ENCODE results near the gene BDNF. TPM values are rescaled to one million over a fixed set of nuclear protein-coding genes. Genes with fewer than 3 reads are reported as not detected.

The BDNF gene
- total RNA-seq, 1 experiment from 2014 or later: 5.4 TPM

DNA sequence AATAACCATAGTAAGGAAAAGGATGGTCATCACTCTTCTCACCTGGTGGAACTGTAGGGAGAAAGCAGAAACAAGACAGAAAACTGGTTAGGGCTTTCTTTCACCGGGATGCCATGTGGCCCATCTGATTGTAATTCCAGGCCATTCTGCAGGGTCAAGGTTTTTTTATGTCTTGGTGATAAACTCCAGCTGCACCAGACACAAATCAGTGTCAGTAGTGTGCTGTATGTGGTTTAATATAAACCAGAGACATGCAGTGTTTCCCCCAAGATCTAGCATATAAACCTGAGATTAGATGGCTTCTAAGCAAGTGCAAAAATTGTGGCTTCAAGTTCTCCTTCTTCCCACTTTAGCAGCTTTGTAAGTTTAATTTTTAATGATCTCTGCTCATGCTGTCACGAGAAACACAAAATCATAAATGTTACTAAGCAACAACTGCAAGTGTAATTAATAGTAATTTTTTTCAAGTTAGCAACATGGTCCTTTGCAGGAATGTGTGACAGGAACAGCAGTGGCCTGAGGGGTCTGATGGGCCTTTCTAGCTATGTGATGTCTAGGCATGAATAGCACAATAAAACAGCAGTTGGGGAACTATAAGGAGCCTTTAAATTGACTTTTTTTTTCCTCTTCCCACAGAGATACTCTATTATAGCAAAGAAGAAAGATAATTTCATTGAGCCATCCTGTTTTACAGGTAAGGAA, 41.6 kb downstream of the BDNF start:
- no peak overlapping the region for H3K4me2 ChIP-seq
- no peak overlapping the region for H3K27ac ChIP-seq
- TF ChIP-seq, protein P1, sequence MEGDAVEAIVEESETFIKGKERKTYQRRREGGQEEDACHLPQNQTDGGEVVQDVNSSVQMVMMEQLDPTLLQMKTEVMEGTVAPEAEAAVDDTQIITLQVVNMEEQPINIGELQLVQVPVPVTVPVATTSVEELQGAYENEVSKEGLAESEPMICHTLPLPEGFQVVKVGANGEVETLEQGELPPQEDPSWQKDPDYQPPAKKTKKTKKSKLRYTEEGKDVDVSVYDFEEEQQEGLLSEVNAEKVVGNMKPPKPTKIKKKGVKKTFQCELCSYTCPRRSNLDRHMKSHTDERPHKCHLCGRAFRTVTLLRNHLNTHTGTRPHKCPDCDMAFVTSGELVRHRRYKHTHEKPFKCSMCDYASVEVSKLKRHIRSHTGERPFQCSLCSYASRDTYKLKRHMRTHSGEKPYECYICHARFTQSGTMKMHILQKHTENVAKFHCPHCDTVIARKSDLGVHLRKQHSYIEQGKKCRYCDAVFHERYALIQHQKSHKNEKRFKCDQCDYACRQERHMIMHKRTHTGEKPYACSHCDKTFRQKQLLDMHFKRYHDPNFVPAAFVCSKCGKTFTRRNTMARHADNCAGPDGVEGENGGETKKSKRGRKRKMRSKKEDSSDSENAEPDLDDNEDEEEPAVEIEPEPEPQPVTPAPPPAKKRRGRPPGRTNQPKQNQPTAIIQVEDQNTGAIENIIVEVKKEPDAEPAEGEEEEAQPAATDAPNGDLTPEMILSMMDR (conservative IDR thresholded peaks at IDR 0.05): no peak
- TF ChIP-seq EZH2 (IDR thresholded peaks at IDR 0.05; ENCODE audit: low read depth): no peak
- H3K4me3 ChIP-seq: no peak overlapping the region
- no peaks in the 10 kb centered on the region for H4K20me1 ChIP-seq (ENCODE audit: insufficient read depth)
- ChIA-PET POLR2A (ENCODE audit: unreplicated experiment) (no interaction called here), CTCF (no interaction called here)
- DNase-seq: no peak
- no peaks in the 10 kb centered on the region for H3K79me2 ChIP-seq (ENCODE audit: low read depth)
- no peak overlapping the region for H2AFZ ChIP-seq
- no peaks in the 10 kb centered on the region for H3K36me3 ChIP-seq (ENCODE audit: low read depth)
- H3K9me3 ChIP-seq (ENCODE audit: insufficient read depth, low read depth): no peaks in the 10 kb centered on the region
- H3K9me2 ChIP-seq (ENCODE audit: insufficient read depth): no peaks in the 10 kb centered on the region
- no peaks in the 10 kb centered on the region for H3F3A ChIP-seq (ENCODE audit: insufficient read depth, low read depth)
- H3K4me1 ChIP-seq (replicated peaks; ENCODE audit: insufficient read depth): no peaks in the 10 kb centered on the region
- intact Hi-C loops (cut with micrococcal nuclease; ENCODE audit: unreplicated experiment): no loop called here
- BruUV-seq (replicated peaks): no TSS peak
- no peaks in the 10 kb centered on the region for H3K27me3 ChIP-seq (ENCODE audit: insufficient read depth, low read depth)

DNA sequence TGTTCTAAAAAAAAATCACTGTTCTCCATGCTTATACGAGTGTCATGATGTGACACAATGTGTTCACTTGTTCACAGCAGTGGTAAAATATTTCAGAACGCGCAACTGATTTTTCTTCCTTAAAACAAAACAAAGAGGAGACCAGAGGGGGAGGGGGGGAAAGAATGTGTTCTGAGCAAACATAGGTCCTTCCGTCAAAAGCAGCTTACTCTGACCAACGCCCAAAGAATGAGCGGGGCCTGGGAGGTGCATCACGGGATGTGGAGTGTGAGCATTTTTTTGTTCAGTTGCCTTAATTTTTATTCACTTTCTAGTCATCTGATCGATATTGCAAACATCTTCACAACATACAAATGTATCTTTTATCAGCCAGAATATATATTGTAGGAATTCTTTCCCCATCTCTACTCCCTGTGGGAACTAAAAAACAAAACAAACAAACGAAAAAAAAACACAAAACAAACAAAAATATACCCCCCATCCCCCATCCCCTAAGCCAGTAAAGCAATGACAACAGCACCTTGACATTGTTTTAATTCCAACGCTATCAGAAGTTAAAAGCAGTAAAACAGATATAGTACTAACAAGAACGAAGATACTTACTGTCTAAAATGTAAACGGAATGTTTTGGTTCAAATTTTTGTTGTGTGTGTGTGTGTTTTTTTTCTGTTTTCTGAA, 43.3 kb downstream of the BDNF start:
- no peak for TF ChIP-seq EZH2 (IDR thresholded peaks at IDR 0.05; ENCODE audit: low read depth)
- TF ChIP-seq, protein P1 (conservative IDR thresholded peaks at IDR 0.05): no peak
- Histone ChIP-seq H3K4me3 (no peak overlapping the region), H3F3A (ENCODE audit: insufficient read depth, low read depth) (no peaks in the 10 kb centered on the region), H3K4me1 (replicated peaks; ENCODE audit: insufficient read depth) (no peaks in the 10 kb centered on the region), H3K27ac (no peak overlapping the region), H3K4me2 (no peak overlapping the region), H3K9me3 (ENCODE audit: insufficient read depth, low read depth) (no peaks in the 10 kb centered on the region), H3K27me3 (ENCODE audit: insufficient read depth, low read depth) (no peaks in the 10 kb centered on the region), H3K36me3 (ENCODE audit: low read depth) (no peaks in the 10 kb centered on the region), H3K79me2 (ENCODE audit: low read depth) (no peaks in the 10 kb centered on the region), H3K9me2 (ENCODE audit: insufficient read depth) (no peaks in the 10 kb centered on the region), H4K20me1 (ENCODE audit: insufficient read depth) (no peaks in the 10 kb centered on the region), H2AFZ (no peak overlapping the region)
- DNase-seq: no peak
- ChIA-PET POLR2A (ENCODE audit: unreplicated experiment) (no interaction called here), CTCF (no interaction called here)
- no TSS peak for BruUV-seq (replicated peaks)
- intact Hi-C loops (cut with micrococcal nuclease; ENCODE audit: unreplicated experiment): no loop called here

DNA sequence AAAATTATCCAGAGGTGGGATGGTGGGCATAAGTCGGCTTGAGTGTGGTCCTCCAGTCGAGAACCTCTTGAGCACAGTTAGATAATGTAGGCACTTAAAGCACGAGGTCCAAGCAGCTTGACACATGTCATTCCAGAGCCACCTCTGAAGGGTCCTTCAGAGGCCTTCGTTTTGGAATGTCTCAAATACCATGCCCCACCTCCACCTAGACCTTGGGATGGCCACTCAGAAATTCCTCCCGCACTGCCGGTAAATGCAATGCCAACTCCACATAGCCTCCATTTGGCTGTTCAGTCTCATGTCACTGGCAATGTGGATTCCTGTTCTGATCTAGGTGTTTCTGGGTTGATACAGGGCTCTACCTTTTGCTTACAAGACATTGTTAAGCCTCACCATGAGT, 43.9 kb downstream of the BDNF start:
- Histone ChIP-seq H3K4me2 (no peak overlapping the region), H3K36me3 (ENCODE audit: low read depth) (no peaks in the 10 kb centered on the region), H3K27me3 (ENCODE audit: insufficient read depth, low read depth) (no peaks in the 10 kb centered on the region), H3K79me2 (ENCODE audit: low read depth) (no peaks in the 10 kb centered on the region), H3K9me3 (ENCODE audit: insufficient read depth, low read depth) (no peaks in the 10 kb centered on the region), H4K20me1 (ENCODE audit: insufficient read depth) (no peaks in the 10 kb centered on the region), H3F3A (ENCODE audit: insufficient read depth, low read depth) (no peaks in the 10 kb centered on the region), H2AFZ (no peak overlapping the region), H3K4me3 (no peak overlapping the region), H3K4me1 (replicated peaks; ENCODE audit: insufficient read depth) (no peaks in the 10 kb centered on the region), H3K9me2 (ENCODE audit: insufficient read depth) (no peaks in the 10 kb centered on the region), H3K27ac (no peak overlapping the region)
- ChIA-PET POLR2A (ENCODE audit: unreplicated experiment) (no interaction called here), CTCF (no interaction called here)
- no TSS peak for BruUV-seq (replicated peaks)
- TF ChIP-seq, protein P1 (conservative IDR thresholded peaks at IDR 0.05): no peak
- no peak for TF ChIP-seq EZH2 (IDR thresholded peaks at IDR 0.05; ENCODE audit: low read depth)
- intact Hi-C loops (cut with micrococcal nuclease; ENCODE audit: unreplicated experiment): no loop called here
- DNase-seq: no peak

Measured in PC-9 (cell line).